K562 (cell line): ENCODE results near the gene ALG12. TPM values are rescaled to one million over a fixed set of nuclear protein-coding genes. Genes with fewer than 3 reads are reported as not detected.

ENCODE experiments used
- E2F6 ChIP-seq, 2 experiments: IDR thresholded peaks; 2 replicates each; pipeline ENCODE4 v1.6.1; 2011; ENCODE audit warnings: borderline replicate concordance in 1 of 2, control low read depth in 1 of 2, low read depth in 1 of 2, low read length in 1 of 2, mild to moderate bottlenecking in 1 of 2, mixed read lengths in 1 of 2, moderate library complexity in 1 of 2; ENCODE audit not compliant: insufficient read depth in 1 of 2, insufficient read length in 1 of 2, poor library complexity in 1 of 2, severe bottlenecking in 1 of 2; ENCODE audit errors: extremely low read depth in 1 of 2
- FOSL1 ChIP-seq: fragments of 200-800 bp; sonication (Bioruptor generic); conservative IDR thresholded peaks from 2 replicates; pipeline ENCODE4 v1.6.1; 2016; ENCODE audit warnings: missing genetic modification characterization, missing compliant biosample characterization
- GTF2B ChIP-seq: IDR thresholded peaks from 2 replicates; pipeline ENCODE4 v1.6.1; 2011; ENCODE audit not compliant: insufficient read length; ENCODE audit errors: extremely low read depth
- JUND ChIP-seq, 2 experiments: IDR thresholded peaks; 2 replicates in 1 of 2; 3 replicates in 1 of 2; pipeline ENCODE4 v1.6.1; 2011; ENCODE audit warnings: borderline replicate concordance in 2 of 2, low read depth in 2 of 2, low read length in 2 of 2, improper control_type of control experiment in 1 of 2, missing biosample characterization in 1 of 2, missing genetic modification characterization in 1 of 2, missing genetic modification reagents in 1 of 2
- KAT8 ChIP-seq: fragments of 450-650 bp; IDR thresholded peaks from 2 replicates; pipeline ENCODE4 v1.6.1; 2016; ENCODE audit warnings: low read depth, mild to moderate bottlenecking
- L3MBTL2 ChIP-seq: fragments of 450-650 bp; IDR thresholded peaks from 2 replicates; pipeline ENCODE4 v1.6.1; 2016; ENCODE audit warnings: mild to moderate bottlenecking, moderate library complexity
- MYC ChIP-seq, 2 experiments: fragments of 250-450 bp in 1 of 2; sonication (Bioruptor Pico) in 1 of 2; IDR thresholded peaks; 2 replicates each; pipeline versions ENCODE4 v1.5.1 to v1.6.1; 2012 to 2021; ENCODE audit warnings: low read depth in 2 of 2, borderline replicate concordance in 1 of 2, improper control_type of control experiment in 1 of 2, low read length in 1 of 2, mild to moderate bottlenecking in 1 of 2, moderate library complexity in 1 of 2
- NFXL1 ChIP-seq: fragments of 450-650 bp; formaldehyde crosslinking; IDR thresholded peaks from 2 replicates; pipeline ENCODE4 v1.4.0; 2021; ENCODE audit warnings: mild to moderate bottlenecking
- NR3C1 ChIP-seq: sonication (generic); formaldehyde crosslinking; IDR thresholded peaks from 2 replicates; pipeline ENCODE4 v1.8.1; 2022; ENCODE audit warnings: missing genetic modification reagents
- NRF1 ChIP-seq, 2 experiments: fragments of 450-650 bp; IDR thresholded peaks in 1 of 2; conservative IDR thresholded peaks in 1 of 2; 2 replicates each; pipeline ENCODE4 v1.6.1; 2014; ENCODE audit warnings: mild to moderate bottlenecking in 2 of 2
- PHF8 ChIP-seq: fragments of 200-600 bp; sonication (generic); IDR thresholded peaks from 2 replicates; pipeline ENCODE4 v1.6.1; 2012; ENCODE audit warnings: mixed run types, mild to moderate bottlenecking, inconsistent platforms, low read length, moderate library complexity, borderline replicate concordance
- RBFOX2 ChIP-seq: fragments of 200-400 bp; formaldehyde crosslinking; IDR thresholded peaks from 2 replicates; pipeline ENCODE4 v1.6.1; 2017; ENCODE audit warnings: low read depth, mild to moderate bottlenecking, low read length, moderate library complexity
- RBM17 ChIP-seq: fragments of 200-400 bp; formaldehyde crosslinking; IDR thresholded peaks from 2 replicates; pipeline ENCODE4 v1.6.1; 2017; ENCODE audit warnings: low read depth, mild to moderate bottlenecking, low read length, borderline replicate concordance
- RFX1 ChIP-seq: fragments of 450-650 bp; IDR thresholded peaks from 2 replicates; pipeline ENCODE4 v1.6.1; 2016; ENCODE audit warnings: mild to moderate bottlenecking, moderate library complexity
- TAF1 ChIP-seq: IDR thresholded peaks from 2 replicates; pipeline ENCODE4 v1.6.1; 2011; ENCODE audit warnings: mild to moderate bottlenecking, low read length, moderate library complexity; ENCODE audit not compliant: insufficient read depth, control insufficient read depth, severe bottlenecking; ENCODE audit errors: extremely low read depth
- ZZZ3 ChIP-seq: fragments of 450-650 bp; IDR thresholded peaks from 2 replicates; pipeline ENCODE4 v1.6.1; 2016; ENCODE audit warnings: antibody characterized with exemption, mild to moderate bottlenecking, moderate library complexity
- polyA plus RNA-seq, 8 experiments: library from polyadenylated mRNA; depleted of rRNA in 4 of 8; stranded (reverse) in 5 of 8; unstranded in 3 of 8; fragments of >200 nt; fragmentation: Nextera tagmentation in 2 of 8; fragmentation: Illumina TruSeq in 1 of 8; extraction: Ambion mirVana in 2 of 8; extraction: Trizol in 1 of 8; gene quantifications; 2 replicates each; pipeline versions ENCODE4 v1.2.1 to v1.2.3, GENCODE V29; 2011 to 2014; ENCODE audit warnings: inconsistent platforms in 1 of 8, missing spikeins in 1 of 8
- total RNA-seq, 7 experiments: library from RNA; depleted of rRNA in 6 of 7; stranded (reverse); fragments of >200 nt in 6 of 7; fragmentation: Illumina TruSeq in 2 of 7; extraction: Trizol in 2 of 7; gene quantifications; 2 replicates each; pipeline versions ENCODE4 v1.2.1 to v1.2.3, GENCODE V29; 2011 to 2021; ENCODE audit warnings: low replicate concordance in 1 of 7
- TF ChIP-seq, protein P1 (sequence below): sonication (generic); formaldehyde crosslinking; IDR thresholded peaks from 2 replicates; pipeline ENCODE4 v1.8.0; 2022; ENCODE audit warnings: mild to moderate bottlenecking, missing genetic modification reagents

The ALG12 gene
- total and polyA plus RNA-seq, 9 of the 15 experiments (the other 6 are each of a cell fraction or from before 2014, with no cell fraction given): 0.20 to 8.5 (median 3.4) TPM

- peak; percentile 98 for TF ChIP-seq MYC (IDR thresholded peaks at IDR 0.05; ENCODE audit: low read depth, low read length)
- no peak for TF ChIP-seq MYC (CRISPR knock-in tag; IDR thresholded peaks at IDR 0.05; ENCODE audit: borderline replicate concordance, low read depth)
- peak; percentile 94 to 95 for TF ChIP-seq NRF1 (conservative IDR thresholded peaks at IDR 0.05 in 1 of 2, IDR thresholded peaks at IDR 0.05 in 1 of 2)
- TF ChIP-seq GTF2B: no peak
- TF ChIP-seq KAT8: no peak
- peak; percentile 69; the same call in 1 of the 2 replicates for TF ChIP-seq PHF8
- peak; percentile 91 for TF ChIP-seq RBFOX2
- 0 out of 2 replicates have a peak, but pooled peaks have one; percentile 8 for TF ChIP-seq JUND (IDR thresholded peaks at IDR 0.05; ENCODE audit: borderline replicate concordance, low read depth, low read length)
- no peak for TF ChIP-seq JUND (tag; IDR thresholded peaks at IDR 0.05; ENCODE audit: borderline replicate concordance, low read depth, low read length)
- 0 out of 2 replicates have a peak, but pooled peaks have one; percentile 25 for TF ChIP-seq FOSL1 (tag)
- TF ChIP-seq E2F6 (IDR thresholded peaks at IDR 0.05; ENCODE audit: borderline replicate concordance in 1 of 2, extremely low read depth in 1 of 2, insufficient read depth in 1 of 2, insufficient read length in 1 of 2, low read depth in 1 of 2, low read length in 1 of 2, poor library complexity in 1 of 2, severe bottlenecking in 1 of 2): peak; percentile 87 to 93
- no peak for TF ChIP-seq RBM17
- TF ChIP-seq RFX1: no peak
- TF ChIP-seq TAF1: peak; percentile 80
- TF ChIP-seq, protein P1, sequence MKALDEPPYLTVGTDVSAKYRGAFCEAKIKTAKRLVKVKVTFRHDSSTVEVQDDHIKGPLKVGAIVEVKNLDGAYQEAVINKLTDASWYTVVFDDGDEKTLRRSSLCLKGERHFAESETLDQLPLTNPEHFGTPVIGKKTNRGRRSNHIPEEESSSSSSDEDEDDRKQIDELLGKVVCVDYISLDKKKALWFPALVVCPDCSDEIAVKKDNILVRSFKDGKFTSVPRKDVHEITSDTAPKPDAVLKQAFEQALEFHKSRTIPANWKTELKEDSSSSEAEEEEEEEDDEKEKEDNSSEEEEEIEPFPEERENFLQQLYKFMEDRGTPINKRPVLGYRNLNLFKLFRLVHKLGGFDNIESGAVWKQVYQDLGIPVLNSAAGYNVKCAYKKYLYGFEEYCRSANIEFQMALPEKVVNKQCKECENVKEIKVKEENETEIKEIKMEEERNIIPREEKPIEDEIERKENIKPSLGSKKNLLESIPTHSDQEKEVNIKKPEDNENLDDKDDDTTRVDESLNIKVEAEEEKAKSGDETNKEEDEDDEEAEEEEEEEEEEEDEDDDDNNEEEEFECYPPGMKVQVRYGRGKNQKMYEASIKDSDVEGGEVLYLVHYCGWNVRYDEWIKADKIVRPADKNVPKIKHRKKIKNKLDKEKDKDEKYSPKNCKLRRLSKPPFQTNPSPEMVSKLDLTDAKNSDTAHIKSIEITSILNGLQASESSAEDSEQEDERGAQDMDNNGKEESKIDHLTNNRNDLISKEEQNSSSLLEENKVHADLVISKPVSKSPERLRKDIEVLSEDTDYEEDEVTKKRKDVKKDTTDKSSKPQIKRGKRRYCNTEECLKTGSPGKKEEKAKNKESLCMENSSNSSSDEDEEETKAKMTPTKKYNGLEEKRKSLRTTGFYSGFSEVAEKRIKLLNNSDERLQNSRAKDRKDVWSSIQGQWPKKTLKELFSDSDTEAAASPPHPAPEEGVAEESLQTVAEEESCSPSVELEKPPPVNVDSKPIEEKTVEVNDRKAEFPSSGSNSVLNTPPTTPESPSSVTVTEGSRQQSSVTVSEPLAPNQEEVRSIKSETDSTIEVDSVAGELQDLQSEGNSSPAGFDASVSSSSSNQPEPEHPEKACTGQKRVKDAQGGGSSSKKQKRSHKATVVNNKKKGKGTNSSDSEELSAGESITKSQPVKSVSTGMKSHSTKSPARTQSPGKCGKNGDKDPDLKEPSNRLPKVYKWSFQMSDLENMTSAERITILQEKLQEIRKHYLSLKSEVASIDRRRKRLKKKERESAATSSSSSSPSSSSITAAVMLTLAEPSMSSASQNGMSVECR (CRISPR knock-in tag): no peak; the same call in 1 of the 2 replicates
- TF ChIP-seq NFXL1 (CRISPR knock-in tag): no peak
- peak; percentile 96 for TF ChIP-seq L3MBTL2
- TF ChIP-seq NR3C1 (CRISPR knock-in tag): 0 out of 2 replicates have a peak, but pooled peaks have one; percentile 12
- TF ChIP-seq ZZZ3: no peak
Observed at GRCh38 chr22:49960159-49961004, 42.1 kb upstream of the ALG12 start, which contains the start of gene PIM3 (continued).
